ENCODE measurements around the gene OAS3.

DNA sequence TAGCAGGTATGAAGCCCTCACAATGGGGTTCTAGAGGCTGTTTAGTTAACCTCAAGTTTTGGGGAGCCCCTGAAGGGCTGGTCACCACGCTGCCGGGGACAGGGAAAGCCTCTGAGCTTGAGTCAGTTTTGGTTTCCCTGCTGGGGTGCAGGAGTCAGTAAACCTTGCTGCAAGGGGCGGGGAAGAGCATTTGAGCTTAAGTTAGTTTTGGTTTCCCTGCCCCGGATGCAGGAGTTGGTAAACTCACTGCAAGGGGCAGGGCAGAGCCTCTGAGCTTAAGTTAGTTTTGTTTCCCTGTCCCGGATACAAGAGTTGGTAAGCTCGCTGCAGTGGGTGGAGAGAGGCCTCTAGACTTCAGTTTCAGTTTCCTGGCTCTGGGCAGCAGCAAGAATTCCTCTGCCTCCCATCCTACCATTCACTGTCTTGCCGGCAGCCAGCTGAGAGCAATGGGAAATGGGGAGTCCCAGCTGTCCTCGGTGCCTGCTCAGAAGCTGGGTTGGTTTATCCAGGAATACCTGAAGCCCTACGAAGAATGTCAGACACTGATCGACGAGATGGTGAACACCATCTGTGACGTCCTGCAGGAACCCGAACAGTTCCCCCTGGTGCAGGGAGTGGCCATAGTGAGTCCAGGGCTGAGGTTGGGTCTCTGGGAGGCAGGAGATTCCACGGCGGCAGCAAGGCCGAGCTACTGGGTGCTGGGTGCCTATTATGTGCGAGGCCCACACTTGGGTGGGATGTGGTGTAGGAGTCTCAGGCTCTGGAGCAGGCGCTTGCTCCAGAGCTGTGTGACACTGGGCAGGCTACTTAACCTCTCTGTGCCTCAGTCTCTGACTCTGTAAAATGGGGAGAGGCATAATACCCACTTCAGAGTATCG is 40.1 kb downstream of the OAS3 start, which contains the start of gene OAS2:
- TF ChIP-seq, protein P1, sequence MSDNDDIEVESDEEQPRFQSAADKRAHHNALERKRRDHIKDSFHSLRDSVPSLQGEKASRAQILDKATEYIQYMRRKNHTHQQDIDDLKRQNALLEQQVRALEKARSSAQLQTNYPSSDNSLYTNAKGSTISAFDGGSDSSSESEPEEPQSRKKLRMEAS (CRISPR knock-in tag; IDR thresholded peaks at IDR 0.05), result no peak
- TF ChIP-seq, protein P2, sequence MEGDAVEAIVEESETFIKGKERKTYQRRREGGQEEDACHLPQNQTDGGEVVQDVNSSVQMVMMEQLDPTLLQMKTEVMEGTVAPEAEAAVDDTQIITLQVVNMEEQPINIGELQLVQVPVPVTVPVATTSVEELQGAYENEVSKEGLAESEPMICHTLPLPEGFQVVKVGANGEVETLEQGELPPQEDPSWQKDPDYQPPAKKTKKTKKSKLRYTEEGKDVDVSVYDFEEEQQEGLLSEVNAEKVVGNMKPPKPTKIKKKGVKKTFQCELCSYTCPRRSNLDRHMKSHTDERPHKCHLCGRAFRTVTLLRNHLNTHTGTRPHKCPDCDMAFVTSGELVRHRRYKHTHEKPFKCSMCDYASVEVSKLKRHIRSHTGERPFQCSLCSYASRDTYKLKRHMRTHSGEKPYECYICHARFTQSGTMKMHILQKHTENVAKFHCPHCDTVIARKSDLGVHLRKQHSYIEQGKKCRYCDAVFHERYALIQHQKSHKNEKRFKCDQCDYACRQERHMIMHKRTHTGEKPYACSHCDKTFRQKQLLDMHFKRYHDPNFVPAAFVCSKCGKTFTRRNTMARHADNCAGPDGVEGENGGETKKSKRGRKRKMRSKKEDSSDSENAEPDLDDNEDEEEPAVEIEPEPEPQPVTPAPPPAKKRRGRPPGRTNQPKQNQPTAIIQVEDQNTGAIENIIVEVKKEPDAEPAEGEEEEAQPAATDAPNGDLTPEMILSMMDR (IDR thresholded peaks at IDR 0.05), result no peak
- TF ChIP-seq CREB1 (CRISPR knock-in tag; IDR thresholded peaks at IDR 0.05) (no peak), ARID4B (CRISPR knock-in tag; IDR thresholded peaks at IDR 0.05; ENCODE audit: borderline replicate concordance) (no peak), ZNF121 (CRISPR knock-in tag; IDR thresholded peaks at IDR 0.05) (no peak), ELF4 (CRISPR knock-in tag; IDR thresholded peaks at IDR 0.05; ENCODE audit: low read depth) (no peak), USF1 (CRISPR knock-in tag; IDR thresholded peaks at IDR 0.05) (no peak), PRDM15 (CRISPR knock-in tag; IDR thresholded peaks at IDR 0.05) (no peak), FOXP4 (CRISPR knock-in tag; IDR thresholded peaks at IDR 0.05) (no peak)
- TF ChIP-seq, protein P3, sequence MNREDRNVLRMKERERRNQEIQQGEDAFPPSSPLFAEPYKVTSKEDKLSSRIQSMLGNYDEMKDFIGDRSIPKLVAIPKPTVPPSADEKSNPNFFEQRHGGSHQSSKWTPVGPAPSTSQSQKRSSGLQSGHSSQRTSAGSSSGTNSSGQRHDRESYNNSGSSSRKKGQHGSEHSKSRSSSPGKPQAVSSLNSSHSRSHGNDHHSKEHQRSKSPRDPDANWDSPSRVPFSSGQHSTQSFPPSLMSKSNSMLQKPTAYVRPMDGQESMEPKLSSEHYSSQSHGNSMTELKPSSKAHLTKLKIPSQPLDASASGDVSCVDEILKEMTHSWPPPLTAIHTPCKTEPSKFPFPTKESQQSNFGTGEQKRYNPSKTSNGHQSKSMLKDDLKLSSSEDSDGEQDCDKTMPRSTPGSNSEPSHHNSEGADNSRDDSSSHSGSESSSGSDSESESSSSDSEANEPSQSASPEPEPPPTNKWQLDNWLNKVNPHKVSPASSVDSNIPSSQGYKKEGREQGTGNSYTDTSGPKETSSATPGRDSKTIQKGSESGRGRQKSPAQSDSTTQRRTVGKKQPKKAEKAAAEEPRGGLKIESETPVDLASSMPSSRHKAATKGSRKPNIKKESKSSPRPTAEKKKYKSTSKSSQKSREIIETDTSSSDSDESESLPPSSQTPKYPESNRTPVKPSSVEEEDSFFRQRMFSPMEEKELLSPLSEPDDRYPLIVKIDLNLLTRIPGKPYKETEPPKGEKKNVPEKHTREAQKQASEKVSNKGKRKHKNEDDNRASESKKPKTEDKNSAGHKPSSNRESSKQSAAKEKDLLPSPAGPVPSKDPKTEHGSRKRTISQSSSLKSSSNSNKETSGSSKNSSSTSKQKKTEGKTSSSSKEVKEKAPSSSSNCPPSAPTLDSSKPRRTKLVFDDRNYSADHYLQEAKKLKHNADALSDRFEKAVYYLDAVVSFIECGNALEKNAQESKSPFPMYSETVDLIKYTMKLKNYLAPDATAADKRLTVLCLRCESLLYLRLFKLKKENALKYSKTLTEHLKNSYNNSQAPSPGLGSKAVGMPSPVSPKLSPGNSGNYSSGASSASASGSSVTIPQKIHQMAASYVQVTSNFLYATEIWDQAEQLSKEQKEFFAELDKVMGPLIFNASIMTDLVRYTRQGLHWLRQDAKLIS (CRISPR knock-in tag; IDR thresholded peaks at IDR 0.05; ENCODE audit: borderline replicate concordance), result no peak

Data from WTC11 (cell line).